Activated CD4-positive, alpha-beta T cell treated with anti-CD3 and anti-CD28 coated beads, Interleukin-2, amount 50 U/mL, for 24 hours (primary cell): ENCODE measurements around the gene LRRC32.

Experiments
- DNase-seq, 2 donors: peaks; one replicate each; pipeline ENCODE4 v3.0.0-alpha.2; 2020; ENCODE audit warnings: low read depth in 1 of 2, low spot score in 1 of 2

The LRRC32 gene

DNA sequence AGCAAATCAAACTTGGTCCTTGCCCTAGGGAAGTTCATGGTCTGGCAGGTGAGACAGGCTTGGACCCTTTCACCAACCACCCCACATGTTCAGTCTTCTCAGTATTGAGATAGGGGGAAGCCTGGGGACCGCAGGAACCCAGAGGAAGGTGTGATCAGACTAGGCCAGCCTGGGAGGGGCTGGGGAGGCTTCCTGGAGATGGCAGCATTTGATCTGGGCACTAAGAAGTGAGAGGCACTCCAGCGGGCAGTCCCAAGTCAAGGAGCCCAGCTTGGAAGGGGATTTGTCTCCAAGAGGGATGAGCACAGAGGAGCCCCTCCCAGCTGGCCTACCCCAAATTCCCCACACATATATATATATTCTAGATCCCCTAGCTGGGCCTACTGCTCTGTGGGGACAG lies 5.4 kb downstream of the LRRC32 start:
- DNase-seq = no peak

DNA sequence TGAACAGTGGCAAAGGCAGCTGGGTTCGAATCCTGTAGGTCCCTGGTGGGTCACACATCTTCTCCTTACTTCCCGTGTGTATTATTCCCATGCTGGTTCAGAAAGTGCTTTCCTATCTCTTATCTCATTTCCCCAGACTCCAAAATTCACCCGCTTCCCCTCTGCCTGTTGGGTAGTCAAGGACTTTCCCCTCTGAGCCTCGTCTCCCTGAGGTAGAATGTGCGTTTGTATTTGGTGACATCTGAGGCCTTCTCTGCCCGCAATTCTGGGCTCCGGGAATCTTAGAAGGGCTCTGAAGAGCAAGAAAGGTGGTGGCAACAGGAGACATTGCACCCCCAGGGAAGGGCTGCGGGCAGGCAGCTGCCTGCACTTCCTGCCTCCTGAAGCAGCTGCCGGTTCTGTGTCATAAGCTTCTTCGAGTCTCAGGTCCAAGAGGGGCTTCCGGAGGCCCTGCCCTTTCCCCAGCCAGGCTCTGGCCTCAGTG lies 5.9 kb downstream of the LRRC32 start:
- DNase-seq = no peak

DNA sequence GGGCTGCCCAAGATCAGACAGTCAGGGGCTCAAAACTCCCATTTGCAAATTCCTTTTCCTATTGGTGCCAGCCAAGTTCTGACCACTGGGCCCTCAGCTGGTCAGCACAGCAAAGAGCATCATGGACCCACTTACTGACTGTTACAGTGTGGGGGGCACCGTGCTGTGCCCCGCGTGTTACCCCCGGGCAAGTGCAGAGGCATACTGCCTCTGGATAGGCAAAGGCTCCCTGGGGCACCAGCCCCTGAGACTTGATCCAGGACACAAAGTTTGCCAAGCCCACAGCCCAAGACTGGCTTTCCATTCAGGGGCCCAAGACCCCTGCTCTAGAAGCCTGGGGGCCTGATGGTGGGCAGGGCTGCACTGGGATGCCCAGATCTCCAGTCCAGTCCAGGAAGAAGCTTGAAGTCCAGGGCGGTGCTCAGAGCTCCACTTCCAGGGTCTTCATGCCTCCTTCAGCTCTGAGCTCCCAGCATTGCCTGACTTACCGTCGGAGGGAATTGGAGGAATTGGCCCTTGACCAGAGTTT lies 6.6 kb downstream of the LRRC32 start:
- DNase-seq = no peak

DNA sequence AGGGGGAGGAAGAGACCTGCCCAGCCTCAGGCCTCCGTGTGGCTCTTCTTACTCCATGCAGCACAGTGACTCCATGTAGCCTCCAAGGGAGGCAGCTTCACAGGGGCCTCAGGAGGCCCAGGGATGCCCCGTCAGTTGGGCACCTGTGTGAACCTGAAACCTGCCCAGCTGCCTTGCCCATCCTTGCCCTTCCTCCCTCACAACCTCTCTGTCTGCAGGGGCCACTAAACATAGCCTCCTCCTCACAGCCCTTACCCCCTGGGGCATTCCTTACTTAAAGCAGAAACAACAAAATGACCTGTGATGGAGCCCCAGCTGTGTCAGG lies 7.1 kb downstream of the LRRC32 start:
- no peak for DNase-seq

DNA sequence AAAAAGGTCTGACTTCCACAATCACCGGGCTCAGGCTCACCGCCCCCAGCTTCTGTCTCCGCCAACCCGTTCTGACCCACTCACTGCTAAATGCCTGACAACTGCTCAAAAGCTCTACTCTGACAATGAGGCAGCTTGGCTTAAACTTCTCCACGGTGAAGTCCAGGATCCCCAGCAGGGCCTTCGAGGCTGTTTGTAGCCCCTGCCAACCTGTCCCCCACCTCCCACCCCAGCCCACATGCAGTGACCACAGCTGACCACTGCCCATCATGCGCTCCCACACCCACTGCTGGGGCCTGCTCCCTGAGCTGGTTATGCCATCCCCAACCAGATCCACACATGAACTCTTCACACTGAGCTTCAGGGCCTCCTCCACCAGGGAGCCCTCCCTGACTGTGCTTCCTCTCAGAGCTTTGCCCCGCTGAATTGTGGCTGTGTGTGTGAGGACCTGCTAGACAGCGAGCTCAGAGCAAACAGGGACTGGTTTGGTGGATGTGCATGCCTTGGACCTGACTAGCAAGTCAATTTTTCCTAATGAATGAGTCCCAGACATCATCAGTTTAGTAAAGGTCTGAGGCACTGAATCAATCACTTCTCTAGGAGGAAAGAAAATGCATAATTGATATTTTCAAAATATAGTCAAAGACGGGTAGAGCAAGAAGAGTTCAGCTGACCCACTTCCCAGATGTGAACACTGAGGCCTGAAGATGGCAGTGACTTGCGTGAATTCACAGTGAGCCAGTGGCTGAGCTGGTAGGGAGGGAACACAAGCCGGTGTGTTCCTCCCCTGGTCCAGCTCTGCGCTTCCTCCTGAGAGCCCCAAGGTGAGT lies 7.7 kb downstream of the LRRC32 start:
- no peak for DNase-seq

DNA sequence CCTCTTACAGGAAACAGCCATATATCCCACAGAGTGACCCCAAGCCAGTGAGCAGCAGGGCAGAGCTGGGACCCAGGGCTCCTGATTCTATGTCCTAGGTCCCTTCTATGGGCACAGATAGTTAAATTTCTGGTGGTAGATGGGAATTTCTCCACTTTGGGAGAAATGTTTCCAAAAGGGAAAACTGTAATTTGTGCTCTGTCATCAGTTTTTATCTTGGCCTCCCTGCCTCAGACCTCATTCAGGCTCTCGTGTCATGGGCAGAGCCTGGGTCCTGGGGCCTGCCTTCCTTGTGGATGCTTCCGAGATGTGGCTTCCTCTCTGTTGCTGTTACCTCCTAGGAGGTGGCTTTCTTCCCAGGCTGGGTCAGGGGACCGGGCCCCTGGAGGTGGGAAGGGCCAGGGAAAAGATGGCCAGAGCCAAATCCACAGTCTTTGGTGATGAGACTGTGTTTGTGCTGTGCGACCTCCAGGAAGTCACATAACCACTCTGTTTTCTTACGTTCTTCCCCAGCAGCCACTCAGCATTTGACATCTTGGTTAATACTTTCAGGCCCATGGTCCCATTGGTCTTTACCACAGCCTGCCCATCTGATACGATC lies 8.6 kb downstream of the LRRC32 start:
- no peak for DNase-seq

DNA sequence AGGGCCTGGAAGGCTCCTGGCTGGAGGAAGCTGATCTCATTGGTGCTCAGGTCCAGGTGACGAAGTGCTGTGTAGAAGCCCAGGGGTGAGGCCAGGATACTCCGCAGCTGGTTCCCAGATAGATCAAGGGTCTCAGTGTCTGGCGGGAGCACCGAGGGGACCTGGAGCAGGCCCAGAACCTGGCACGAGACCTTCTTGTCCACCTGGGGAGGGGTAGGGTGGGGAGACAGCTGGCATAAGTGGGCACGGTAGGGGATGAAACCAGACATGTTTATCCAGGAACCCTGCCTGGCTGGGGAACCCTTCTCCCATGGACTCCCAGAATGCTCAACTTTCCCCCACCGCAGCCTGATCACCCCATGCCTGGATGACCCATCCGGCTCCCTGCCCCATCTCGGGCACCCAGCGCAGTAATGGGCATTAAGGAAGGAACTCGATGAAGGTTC lies 9.2 kb downstream of the LRRC32 start:
- DNase-seq = no peak

DNA sequence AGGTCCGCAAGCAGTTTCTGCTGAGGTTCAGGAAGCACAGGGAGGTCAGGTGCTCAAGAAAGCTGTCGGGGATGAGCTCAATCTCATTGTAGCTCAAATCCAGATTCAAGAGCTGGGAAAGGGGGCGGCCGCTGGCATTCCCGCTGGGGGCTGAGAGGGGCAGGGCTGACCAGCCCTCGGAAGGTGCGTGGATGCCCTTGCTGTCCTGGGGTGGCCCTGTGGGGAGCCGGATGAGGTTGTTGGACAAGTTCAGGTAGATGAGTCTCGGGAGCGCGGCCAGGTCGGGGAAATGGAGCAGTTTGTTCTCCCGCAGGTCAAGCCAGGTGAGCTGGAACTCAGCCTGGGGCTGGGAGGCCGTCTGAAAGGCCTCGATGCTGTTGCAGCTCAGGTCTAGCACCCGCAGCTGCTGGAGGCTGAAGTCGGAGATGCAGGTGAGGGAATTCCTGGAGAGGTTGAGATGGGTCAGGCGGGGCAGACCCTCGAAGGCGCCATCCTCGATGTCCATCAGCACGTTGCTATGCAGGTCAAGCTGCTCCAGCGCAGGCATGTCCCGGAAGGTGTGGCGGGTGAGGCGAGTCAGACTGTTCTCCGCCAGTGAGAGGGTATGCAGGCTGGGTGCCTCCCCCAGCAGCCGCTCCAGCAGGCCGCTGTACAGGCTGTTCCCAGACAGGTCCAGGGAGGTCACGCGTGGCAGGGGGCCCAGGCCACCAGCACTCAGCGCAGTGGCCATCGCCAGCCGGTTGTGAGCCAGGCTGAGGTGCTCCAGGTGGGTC lies 9.8 kb downstream of the LRRC32 start:
- no peak for DNase-seq

DNA sequence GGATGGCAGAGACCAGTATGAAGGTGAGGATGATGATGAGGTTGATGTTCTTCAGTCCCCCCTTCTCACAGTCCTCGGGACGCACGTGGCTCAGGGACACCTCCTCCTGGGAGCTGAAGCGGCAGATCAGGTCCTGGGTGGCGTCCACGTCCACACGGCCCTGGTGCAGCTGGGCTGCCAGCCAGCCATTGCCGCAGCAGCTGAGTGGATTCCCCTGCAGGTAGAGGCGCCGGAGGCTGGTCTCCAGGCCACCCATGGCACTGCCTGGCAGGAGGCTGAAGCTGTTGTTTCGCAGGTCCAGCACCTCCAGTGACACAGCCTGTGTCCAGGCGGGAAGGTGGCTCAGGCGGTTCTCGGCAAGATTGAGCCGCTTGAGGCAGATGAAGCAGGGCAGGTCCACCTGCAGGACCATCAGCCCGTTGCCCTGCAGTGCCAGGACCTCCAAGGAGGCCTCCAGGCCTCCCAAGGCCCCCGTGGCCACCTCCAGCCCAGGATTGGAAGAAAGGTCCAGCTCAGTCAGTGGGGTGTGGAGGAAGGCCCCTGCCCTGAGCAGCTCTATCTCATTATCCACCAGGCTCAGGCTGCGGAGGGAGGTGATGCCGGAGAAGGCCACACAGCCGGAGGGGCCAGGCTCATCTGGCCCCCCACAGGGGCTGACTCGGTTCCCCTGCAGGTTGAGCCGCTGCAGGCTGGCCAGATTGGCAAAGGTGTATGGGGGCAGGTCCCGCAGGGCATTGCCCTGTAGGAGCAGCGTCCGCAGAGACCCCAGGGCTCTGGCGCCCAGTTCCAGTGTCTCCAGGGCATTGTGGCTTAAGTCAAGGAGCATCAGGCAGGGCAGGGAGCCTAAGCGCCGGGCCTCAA lies 10.6 kb downstream of the LRRC32 start:
- no peak for DNase-seq

DNA sequence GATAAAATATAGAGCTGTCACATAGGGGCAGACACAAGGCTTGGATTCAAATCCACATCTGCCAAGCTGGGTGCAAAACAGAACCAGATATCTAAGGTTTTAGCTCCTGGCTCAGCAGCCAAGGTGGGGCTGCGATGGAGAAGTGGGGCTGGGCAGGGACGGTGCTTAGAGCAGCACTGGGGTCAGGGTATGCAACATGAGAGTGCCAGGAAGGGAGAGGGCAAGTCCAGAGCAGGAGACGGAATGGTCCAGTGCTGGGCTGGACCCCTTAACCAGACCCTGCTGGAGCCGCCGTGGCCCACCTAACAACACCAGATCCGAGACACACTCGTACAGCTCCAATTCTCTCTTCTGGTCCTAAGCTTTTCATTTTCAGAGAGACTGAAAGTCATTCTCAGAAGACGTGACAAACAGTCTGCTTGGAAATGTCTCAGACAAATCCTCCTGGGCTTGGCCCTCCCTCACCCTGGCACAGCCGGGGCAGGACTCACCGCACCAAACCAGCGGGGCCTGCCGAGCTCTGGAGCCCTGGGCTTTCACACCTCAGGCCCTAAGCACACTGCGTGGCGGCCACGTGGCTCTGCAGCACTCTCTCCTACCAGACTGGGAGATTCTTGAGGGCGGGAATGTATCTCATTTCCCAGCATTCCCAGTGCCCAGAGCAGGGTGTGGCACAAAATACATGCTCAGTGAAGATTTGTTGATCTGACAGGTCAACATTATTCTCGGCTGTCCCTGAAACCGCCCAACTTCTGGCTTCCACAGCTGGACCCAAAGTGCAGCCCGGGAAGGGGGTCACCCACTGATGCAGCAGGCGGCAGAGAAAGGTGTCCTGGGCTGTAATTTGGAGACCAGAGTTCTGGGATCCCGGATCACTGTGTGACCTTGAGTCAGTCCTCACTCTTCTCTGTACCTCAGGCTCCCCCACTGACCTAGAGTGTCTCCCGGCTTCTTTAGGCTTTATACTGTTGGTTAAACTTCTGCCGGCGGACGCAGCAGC lies 11.6 kb downstream of the LRRC32 start:
- no peak for DNase-seq

DNA sequence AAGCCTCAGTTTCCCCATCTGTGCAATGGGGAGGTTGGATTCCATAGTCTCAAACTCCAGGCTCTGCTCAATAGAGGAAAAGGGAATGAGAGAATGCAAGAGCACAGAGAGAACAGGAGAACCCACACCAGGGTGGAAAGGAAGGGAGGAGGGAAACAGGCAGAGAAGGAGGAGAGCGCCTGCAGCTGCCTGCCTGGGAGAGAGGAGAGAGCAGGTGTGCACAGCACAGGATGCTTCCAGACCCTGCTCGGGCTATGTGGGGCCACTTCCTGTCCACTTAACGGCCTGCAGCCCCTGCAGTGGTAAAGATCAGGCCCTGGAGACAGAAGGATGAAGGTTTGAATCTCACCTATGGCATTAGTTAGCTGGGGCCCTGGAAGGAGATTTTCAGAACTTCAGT lies 12.3 kb downstream of the LRRC32 start:
- DNase-seq = no peak

DNA sequence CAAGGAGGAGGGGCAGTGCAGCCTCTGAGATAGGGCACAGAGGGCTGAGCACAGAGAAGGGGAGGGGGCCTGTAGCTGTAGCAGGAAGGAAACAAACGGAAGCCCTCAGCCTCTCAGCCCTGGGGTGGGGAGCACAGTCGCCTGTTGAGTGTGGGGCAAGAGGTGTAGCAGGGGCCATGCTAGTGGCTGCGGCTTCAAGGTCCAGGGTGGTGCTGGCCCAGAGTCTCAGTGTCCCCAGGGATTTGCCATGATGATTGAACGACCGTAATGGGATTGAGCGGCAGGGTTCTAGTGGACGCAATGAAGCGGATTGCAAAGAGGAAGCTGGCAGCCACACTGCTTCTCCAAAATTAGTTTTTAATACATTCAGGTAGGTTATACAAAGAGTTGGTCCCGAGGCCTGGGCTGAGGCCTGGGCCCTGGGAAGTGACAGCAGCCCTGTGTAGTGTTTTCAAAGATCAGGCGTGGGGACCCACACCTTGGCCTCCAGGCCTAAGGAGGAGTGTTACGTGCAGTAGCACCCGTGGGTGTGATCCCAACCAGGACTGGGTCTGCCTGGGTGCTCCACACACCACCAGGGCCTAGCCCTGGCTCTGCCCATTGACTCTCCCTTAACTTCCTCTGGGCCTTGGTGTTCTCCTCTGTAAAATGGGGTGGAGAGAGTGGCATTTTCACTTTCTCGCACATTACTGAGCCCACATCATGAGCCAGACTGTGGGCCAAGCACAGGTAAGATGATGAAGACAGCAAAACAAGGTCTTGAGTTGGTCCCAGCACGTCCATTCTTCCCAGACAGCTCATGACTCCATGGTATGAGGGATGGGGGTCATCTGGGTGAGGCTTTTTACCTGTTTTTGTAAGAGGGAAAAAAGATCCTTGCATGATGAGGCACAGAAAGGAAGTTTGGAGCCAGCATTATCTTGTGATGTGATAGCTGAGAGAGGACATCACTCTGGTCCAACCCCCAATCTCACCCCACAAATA lies 13.1 kb downstream of the LRRC32 start:
- no peak for DNase-seq

DNA sequence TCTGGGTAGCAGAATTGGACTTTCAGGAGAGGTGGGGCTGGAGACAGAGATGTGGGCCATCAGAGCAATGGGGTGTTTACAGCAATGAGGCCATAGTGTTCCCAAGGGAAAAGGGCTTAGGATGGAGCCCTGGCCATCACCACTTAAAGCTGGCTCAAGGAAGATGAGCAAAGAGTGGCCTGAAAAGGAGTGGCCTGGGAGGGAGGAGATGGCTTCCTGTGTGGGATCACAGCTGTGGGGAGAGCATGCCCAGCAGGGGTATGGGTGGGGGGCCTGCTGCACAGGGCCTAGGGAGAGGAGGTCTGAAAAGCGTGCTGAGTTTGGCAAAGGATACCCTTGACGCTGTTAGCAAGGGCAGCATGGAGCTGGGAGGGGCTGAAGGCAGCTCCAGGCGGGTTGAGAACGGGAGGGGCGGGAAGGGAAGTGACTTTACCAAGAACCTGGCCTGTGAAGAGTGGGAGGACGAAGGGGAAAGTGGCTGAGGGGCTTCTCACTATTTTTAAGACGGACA lies 13.9 kb downstream of the LRRC32 start:
- DNase-seq = no peak

DNA sequence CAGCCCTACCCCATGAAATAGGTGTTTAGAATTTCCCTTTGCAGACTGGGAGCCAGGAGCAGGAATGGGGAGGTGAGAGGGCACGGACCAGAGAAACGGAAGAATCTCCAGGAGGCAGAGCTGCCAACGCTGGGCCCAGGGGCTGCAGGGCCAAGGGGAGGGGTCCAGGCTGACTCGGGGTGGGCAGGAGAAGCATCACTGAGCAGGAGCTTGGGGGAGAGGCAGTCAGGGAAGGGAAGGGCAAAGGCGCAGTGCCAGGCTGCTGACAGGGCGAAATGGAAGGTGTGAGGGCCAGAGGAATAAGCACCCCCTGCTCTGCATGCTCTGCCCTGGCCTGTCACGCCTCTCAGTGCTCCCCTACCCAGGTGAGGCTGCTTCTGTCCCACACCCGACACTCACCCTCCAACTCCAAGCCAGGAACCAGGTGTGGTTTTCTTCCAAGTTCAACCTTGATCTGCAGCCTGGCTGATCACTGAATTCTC lies 14.5 kb downstream of the LRRC32 start:
- no peak for DNase-seq

DNA sequence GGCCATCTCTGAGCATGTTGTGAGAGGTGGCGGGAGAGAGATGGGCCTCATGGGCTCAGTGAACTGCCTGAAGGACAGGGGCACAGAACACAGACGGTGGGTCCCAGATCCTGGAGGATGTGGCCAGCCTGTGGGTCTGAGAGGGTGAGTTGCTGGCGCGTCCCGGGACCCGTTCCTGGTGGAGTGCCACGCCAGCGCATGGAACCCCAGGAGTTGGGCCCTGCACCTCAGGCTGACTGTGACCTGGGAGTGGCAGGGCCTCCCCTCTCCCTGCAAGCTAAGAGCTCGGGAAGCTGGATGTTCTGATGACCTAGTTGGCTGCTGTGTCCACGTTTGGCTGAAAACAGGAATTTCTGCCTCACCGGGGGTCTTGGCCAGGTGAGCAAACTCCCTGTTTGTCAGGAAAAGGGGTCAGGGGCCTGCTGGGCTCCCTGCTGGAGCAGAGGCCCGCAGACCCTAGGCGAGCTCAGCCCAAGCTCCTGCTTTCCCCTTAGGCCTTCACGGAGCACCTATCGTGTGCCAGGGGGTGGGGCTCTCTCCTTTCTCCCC lies 15.0 kb downstream of the LRRC32 start:
- no peak for DNase-seq

DNA sequence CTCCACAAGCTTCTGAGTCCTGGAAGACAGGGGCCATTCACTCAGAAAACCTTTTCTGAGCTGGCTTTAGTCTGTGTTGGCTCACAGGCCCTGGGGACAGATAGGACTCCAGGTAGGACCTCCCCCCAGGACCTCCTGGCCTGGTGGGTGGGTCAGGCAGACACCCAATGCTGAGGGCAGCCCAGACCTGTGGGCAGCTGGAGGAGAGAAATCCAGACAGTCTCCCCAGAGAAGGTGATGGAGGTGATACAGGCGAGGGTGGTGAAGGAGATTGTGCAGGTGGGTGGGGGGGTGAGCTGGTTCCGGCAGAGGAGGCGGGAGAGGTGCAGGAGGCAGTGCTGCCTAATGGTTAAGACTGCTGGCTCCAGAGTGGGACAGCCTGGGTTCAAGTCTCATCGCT lies 15.6 kb downstream of the LRRC32 start:
- no peak for DNase-seq

DNA sequence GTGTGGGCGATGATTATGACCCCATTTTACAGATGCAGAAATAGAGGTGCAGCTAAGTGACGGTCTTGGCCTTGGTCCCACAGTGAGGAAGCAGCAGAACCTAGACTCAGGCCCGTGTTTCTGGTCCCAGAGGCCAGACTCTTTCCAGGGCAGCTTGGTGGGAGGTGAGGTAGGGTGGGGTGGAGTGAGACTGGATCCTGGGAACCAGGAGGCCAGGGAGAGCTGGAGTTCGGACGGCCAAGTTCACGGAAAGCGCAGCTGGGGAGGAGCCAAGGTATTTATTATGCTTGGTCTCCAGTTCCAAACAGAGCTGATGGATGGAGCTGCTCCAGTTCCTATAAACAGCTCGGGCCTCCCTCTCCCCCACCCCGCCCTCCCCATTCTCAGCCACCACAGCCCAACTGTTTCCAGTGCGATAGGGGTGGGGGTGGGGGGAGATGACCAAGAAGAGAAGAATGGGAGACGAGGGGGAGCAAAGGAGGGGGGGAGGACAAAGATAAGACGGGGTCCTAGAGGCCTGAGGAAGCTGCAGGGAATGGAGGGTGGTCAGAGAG lies 16.2 kb downstream of the LRRC32 start:
- DNase-seq = no peak
